ENCODE measurements around the gene ACP1. TPM values are rescaled to one million over a fixed set of nuclear protein-coding genes. Genes with fewer than 3 reads are reported as not detected.

ACP1 gene
- total RNA-seq, 1 experiment from 2014 or later = 90.9 TPM

DNA sequence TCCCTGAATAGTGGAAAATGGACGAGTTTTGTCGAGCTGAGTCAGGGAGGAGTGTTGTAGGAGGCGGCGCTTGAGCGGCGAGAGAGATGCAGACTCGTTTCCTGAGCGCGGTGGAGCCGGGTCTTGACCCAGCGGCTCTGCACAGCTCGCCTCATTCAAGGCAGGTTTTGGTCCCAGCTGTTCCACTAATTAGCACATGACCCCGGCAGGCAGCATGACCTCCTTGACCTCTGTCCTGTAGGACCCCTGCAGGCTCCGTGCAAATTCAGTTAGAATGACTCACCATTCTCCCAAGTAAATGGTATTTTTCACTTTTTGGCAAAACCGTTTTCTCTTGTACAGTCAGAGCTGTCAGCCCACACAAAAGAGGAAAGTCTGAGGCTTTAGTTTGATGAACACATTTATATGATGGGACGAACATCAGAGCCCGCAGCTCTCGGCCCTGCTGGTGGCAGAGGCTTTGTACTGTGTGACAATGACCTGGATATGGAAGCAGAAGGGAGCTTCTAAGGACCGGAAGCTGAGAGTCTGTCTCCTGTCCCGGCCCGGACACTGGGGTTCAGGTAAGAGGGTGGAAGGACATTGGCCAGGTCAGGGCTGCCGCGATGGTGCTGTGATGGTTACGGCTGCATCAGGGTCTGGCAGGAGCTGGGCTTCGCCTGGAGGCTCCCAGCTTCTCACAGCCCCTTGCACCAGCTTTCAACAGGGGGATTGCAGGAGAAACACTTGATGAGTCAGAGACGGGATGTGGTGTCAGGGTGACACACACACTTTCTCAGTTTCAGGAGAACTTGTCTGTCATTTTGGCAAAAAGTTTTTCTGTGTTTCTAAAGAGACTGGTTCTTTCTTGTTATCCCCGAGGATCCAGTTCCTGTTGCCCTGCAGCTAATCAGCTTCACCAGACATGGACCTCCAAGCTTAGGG, 53.0 kb downstream of the ACP1 start:
- ATAC-seq = peak; percentile 26; the same call in 1 of the 2 replicates
- POLR2A ChIA-PET = no interaction called here

DNA sequence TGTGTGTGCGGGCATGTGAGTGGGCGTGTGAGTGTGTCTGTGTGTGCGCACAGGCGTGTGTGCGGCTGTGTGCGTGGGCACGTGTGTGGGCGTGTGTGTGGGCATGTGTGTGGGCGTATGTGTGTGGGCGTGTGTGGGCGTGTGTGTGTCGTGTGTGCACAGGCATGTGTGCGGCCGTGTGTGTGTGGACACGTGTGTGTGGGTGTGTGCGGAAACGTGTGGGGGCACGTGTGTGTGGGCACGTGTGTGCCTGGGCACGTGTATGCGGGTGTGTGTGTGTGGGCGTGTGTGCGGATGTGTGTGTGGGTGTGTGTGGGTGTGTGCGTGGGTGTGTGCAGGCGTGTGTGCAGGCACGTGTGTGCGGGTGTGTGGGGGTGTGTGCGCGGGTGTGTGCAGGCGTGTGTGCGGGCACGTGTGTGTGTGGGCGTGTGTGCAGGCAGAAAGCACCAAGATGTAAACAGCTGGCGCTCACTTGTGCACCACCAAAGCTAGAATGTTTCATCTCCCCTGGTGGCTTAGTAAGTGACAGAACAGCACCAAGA, 54.4 kb downstream of the ACP1 start:
- DNase-seq (ENCODE audit: low read depth, low spot score) = no peak
- H3K27ac ChIP-seq (ENCODE audit: low read length) = no peak overlapping the region
- POLR2A ChIA-PET = no interaction called here
- in situ Hi-C loops (cut with HindIII; ENCODE audit: low pct_unique_long_range_greater_than_20kb, low sequenced_read_pairs) = no loop called here
- ATAC-seq = no peak
- H3K36me3 ChIP-seq (ENCODE audit: control insufficient read depth, insufficient read depth, low read length) = no peaks in the 10 kb centered on the region
- no peak overlapping the region for H3K4me3 ChIP-seq (ENCODE audit: low read depth in 2 of 2, low read length in 2 of 2)
- no TSS peak for BruUV-seq (replicated peaks)
- CTCF ChIA-PET = no interaction called here
- no peak for TF ChIP-seq SIN3A (IDR thresholded peaks at IDR 0.05; ENCODE audit: borderline replicate concordance, insufficient read depth, low read depth, low read length)
- H3K9me3 ChIP-seq (ENCODE audit: control insufficient read depth, insufficient read depth, low read depth, low read length) = no peaks in the 10 kb centered on the region
- no peaks in the 10 kb centered on the region for H3K4me1 ChIP-seq (ENCODE audit: control insufficient read depth, insufficient read depth, low read length)
- no peaks in the 10 kb centered on the region for H3K27me3 ChIP-seq (ENCODE audit: control insufficient read depth, insufficient read depth, low read length)
- intact Hi-C loops (cut with micrococcal nuclease; ENCODE audit: unreplicated experiment) = no loop called here

More for the DNA sequence above, 53.0 kb downstream of the ACP1 start:
- Histone ChIP-seq H3K36me3 (ENCODE audit: control insufficient read depth, insufficient read depth, low read length) (no peaks in the 10 kb centered on the region), H3K27me3 (ENCODE audit: control insufficient read depth, insufficient read depth, low read length) (no peaks in the 10 kb centered on the region), H3K4me1 (ENCODE audit: control insufficient read depth, insufficient read depth, low read length) (no peaks in the 10 kb centered on the region), H3K27ac (ENCODE audit: low read length) (no peak overlapping the region), H3K9me3 (ENCODE audit: control insufficient read depth, insufficient read depth, low read depth, low read length) (no peaks in the 10 kb centered on the region), H3K4me3 (ENCODE audit: low read depth in 2 of 2, low read length in 2 of 2) (no peak overlapping the region)
- in situ Hi-C loops (cut with HindIII; ENCODE audit: low pct_unique_long_range_greater_than_20kb, low sequenced_read_pairs) = no loop called here
- intact Hi-C loops (cut with micrococcal nuclease; ENCODE audit: unreplicated experiment) = no loop called here
- no TSS peak for BruUV-seq (replicated peaks)
- DNase-seq (ENCODE audit: low read depth, low spot score) = no peak
- CTCF ChIA-PET = no interaction called here
- TF ChIP-seq SIN3A (IDR thresholded peaks at IDR 0.05; ENCODE audit: borderline replicate concordance, insufficient read depth, low read depth, low read length) (no peak), POLR2AphosphoS5 (IDR thresholded peaks at IDR 0.05; ENCODE audit: low read depth, low read length) (no peak), TCF7L2 (IDR thresholded peaks at IDR 0.05; ENCODE audit: low read depth, low read length) (no peak)
- TF ChIP-seq, protein P1, sequence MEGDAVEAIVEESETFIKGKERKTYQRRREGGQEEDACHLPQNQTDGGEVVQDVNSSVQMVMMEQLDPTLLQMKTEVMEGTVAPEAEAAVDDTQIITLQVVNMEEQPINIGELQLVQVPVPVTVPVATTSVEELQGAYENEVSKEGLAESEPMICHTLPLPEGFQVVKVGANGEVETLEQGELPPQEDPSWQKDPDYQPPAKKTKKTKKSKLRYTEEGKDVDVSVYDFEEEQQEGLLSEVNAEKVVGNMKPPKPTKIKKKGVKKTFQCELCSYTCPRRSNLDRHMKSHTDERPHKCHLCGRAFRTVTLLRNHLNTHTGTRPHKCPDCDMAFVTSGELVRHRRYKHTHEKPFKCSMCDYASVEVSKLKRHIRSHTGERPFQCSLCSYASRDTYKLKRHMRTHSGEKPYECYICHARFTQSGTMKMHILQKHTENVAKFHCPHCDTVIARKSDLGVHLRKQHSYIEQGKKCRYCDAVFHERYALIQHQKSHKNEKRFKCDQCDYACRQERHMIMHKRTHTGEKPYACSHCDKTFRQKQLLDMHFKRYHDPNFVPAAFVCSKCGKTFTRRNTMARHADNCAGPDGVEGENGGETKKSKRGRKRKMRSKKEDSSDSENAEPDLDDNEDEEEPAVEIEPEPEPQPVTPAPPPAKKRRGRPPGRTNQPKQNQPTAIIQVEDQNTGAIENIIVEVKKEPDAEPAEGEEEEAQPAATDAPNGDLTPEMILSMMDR (IDR thresholded peaks at IDR 0.05) = no peak
- TF ChIP-seq, protein P2, sequence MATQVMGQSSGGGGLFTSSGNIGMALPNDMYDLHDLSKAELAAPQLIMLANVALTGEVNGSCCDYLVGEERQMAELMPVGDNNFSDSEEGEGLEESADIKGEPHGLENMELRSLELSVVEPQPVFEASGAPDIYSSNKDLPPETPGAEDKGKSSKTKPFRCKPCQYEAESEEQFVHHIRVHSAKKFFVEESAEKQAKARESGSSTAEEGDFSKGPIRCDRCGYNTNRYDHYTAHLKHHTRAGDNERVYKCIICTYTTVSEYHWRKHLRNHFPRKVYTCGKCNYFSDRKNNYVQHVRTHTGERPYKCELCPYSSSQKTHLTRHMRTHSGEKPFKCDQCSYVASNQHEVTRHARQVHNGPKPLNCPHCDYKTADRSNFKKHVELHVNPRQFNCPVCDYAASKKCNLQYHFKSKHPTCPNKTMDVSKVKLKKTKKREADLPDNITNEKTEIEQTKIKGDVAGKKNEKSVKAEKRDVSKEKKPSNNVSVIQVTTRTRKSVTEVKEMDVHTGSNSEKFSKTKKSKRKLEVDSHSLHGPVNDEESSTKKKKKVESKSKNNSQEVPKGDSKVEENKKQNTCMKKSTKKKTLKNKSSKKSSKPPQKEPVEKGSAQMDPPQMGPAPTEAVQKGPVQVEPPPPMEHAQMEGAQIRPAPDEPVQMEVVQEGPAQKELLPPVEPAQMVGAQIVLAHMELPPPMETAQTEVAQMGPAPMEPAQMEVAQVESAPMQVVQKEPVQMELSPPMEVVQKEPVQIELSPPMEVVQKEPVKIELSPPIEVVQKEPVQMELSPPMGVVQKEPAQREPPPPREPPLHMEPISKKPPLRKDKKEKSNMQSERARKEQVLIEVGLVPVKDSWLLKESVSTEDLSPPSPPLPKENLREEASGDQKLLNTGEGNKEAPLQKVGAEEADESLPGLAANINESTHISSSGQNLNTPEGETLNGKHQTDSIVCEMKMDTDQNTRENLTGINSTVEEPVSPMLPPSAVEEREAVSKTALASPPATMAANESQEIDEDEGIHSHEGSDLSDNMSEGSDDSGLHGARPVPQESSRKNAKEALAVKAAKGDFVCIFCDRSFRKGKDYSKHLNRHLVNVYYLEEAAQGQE (IDR thresholded peaks at IDR 0.05; ENCODE audit: insufficient read depth in 1 of 2, low read depth in 2 of 2, low read length in 1 of 2) = no peak

DNA sequence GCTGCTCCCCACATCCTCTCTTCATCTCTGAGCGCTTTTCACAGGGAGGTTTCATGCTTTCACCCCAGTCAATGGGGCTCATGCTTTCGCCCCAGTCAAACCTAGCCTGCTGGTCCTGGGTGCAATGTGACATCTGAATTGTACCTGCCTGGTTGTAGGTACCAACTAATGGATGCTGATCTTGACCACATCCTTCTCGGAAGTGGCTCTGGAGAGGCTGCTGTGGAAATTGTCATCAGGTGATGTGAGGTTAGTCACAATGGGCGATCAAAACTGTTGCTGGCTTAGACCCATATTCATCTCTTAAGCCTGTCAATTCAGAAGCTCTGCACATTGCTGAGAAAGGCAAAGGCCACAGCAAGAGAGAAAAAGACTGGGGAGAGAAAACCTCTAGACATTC, 55.8 kb downstream of the ACP1 start:
- CTCF ChIA-PET = no interaction called here
- ATAC-seq = no peak

More for the DNA sequence above, 55.8 kb downstream of the ACP1 start:
- in situ Hi-C loops (cut with HindIII; ENCODE audit: low pct_unique_long_range_greater_than_20kb, low sequenced_read_pairs) (no loop called here), intact Hi-C loops (cut with micrococcal nuclease; ENCODE audit: unreplicated experiment) (no loop called here)
- BruUV-seq (replicated peaks) = no TSS peak
- Histone ChIP-seq H3K9me3 (ENCODE audit: control insufficient read depth, insufficient read depth, low read depth, low read length) (no peaks in the 10 kb centered on the region), H3K27me3 (ENCODE audit: control insufficient read depth, insufficient read depth, low read length) (no peaks in the 10 kb centered on the region), H3K4me1 (ENCODE audit: control insufficient read depth, insufficient read depth, low read length) (no peaks in the 10 kb centered on the region), H3K4me3 (ENCODE audit: low read depth in 2 of 2, low read length in 2 of 2) (no peak overlapping the region), H3K27ac (ENCODE audit: low read length) (no peak overlapping the region), H3K36me3 (ENCODE audit: control insufficient read depth, insufficient read depth, low read length) (no peaks in the 10 kb centered on the region)
- no peak for DNase-seq (ENCODE audit: low read depth, low spot score)
- TF ChIP-seq POLR2AphosphoS5 (IDR thresholded peaks at IDR 0.05; ENCODE audit: low read depth, low read length) (no peak), TCF7L2 (IDR thresholded peaks at IDR 0.05; ENCODE audit: low read depth, low read length) (no peak), SIN3A (IDR thresholded peaks at IDR 0.05; ENCODE audit: borderline replicate concordance, insufficient read depth, low read depth, low read length) (no peak)
- TF ChIP-seq, protein P1 (IDR thresholded peaks at IDR 0.05) = no peak
- TF ChIP-seq, protein P2 (IDR thresholded peaks at IDR 0.05; ENCODE audit: insufficient read depth in 1 of 2, low read depth in 2 of 2, low read length in 1 of 2) = no peak
- POLR2A ChIA-PET = no interaction called here

Measured in Panc1 (cell line).